ENCODE data around the gene LAMB1. TPM values are rescaled to one million over a fixed set of nuclear protein-coding genes. Genes with fewer than 3 reads are reported as not detected.
A peak's percentile ranks its signal among the peaks of the same experiment; 100 is the strongest.

LAMB1 gene
- total RNA-seq, 1 experiment from 2014 or later = 431 TPM

GRCh38 chr7:108037741-108038140 lies 34.8 kb upstream of the LAMB1 start:
- Histone ChIP-seq H3K4me1 (peaks cover 67% of the 10 kb centered on the region), H3K36me3 (ENCODE audit: control insufficient read depth, insufficient read depth, low read length) (no peaks in the 10 kb centered on the region), H3K4me3 (ENCODE audit: low read depth, low read length) (no peak overlapping the region), H3K9me3 (no peaks in the 10 kb centered on the region), H3K27me3 (replicated peaks; ENCODE audit: control insufficient read depth, insufficient read depth, low read length) (no peaks in the 10 kb centered on the region)
- ChIA-PET POLR2A (interaction anchor here (1.4 kb wide), 1 partner anchor 34 kb away, joined by 3 read pairs; the partner anchor contains the start of gene LAMB1), CTCF (no interaction called here)
- Mint-ChIP-seq H3K36me3 (ENCODE audit: insufficient read depth, unreplicated experiment) (no peaks in the 10 kb centered on the region), H3K4me1 (ENCODE audit: low read depth, unreplicated experiment) (peaks cover 57% of the 10 kb centered on the region), H3K4me3 (ENCODE audit: unreplicated experiment) (no peak overlapping the region), H3K27ac (ENCODE audit: unreplicated experiment) (no peak overlapping the region), H3K27me3 (ENCODE audit: insufficient read depth, unreplicated experiment) (no peaks in the 10 kb centered on the region), H3K9me3 (ENCODE audit: unreplicated experiment) (no peaks in the 10 kb centered on the region)
- no peak for TF ChIP-seq CTCF (IDR thresholded peaks at IDR 0.05; ENCODE audit: insufficient read depth in 1 of 2, low read depth in 1 of 2, low read length in 1 of 2, severe bottlenecking in 1 of 2, unreplicated experiment in 1 of 2)
- no peak for DNase-seq
- no TSS peak for BruUV-seq (replicated peaks)
- intact Hi-C loops (cut with micrococcal nuclease; ENCODE audit: unreplicated experiment) = no loop called here

GRCh38 chr7:108037140-108037539 lies 34.2 kb upstream of the LAMB1 start:
- Histone ChIP-seq H3K9me3 (no peaks in the 10 kb centered on the region), H3K4me1 (peaks cover 69% of the 10 kb centered on the region), H3K36me3 (ENCODE audit: control insufficient read depth, insufficient read depth, low read length) (no peaks in the 10 kb centered on the region), H3K4me3 (ENCODE audit: low read depth, low read length) (no peak overlapping the region), H3K27me3 (replicated peaks; ENCODE audit: control insufficient read depth, insufficient read depth, low read length) (no peaks in the 10 kb centered on the region)
- Mint-ChIP-seq H3K4me3 (ENCODE audit: unreplicated experiment) (no peak overlapping the region), H3K4me1 (ENCODE audit: low read depth, unreplicated experiment) (peaks cover 57% of the 10 kb centered on the region), H3K36me3 (ENCODE audit: insufficient read depth, unreplicated experiment) (no peaks in the 10 kb centered on the region), H3K9me3 (ENCODE audit: unreplicated experiment) (no peaks in the 10 kb centered on the region), H3K27me3 (ENCODE audit: insufficient read depth, unreplicated experiment) (no peaks in the 10 kb centered on the region), H3K27ac (ENCODE audit: unreplicated experiment) (no peak overlapping the region)
- intact Hi-C loops (cut with micrococcal nuclease; ENCODE audit: unreplicated experiment) = no loop called here
- BruUV-seq (replicated peaks) = no TSS peak
- POLR2A ChIA-PET = interaction anchor here (1.4 kb wide), 1 partner anchor 34 kb away, joined by 3 read pairs; the partner anchor contains the start of gene LAMB1
- no peak for TF ChIP-seq CTCF (IDR thresholded peaks at IDR 0.05; ENCODE audit: insufficient read depth in 1 of 2, low read depth in 1 of 2, low read length in 1 of 2, severe bottlenecking in 1 of 2, unreplicated experiment in 1 of 2)
- DNase-seq = no peak
- CTCF ChIA-PET = no interaction called here

GRCh38 chr7:108034586-108034985 lies 31.6 kb upstream of the LAMB1 start:
- Mint-ChIP-seq H3K9me3 (ENCODE audit: unreplicated experiment) (no peaks in the 10 kb centered on the region), H3K4me1 (ENCODE audit: low read depth, unreplicated experiment) (peaks cover 46% of the 10 kb centered on the region), H3K4me3 (ENCODE audit: unreplicated experiment) (peak overlapping the region; percentile 64), H3K27ac (ENCODE audit: unreplicated experiment) (peak overlapping the region; percentile 82), H3K27me3 (ENCODE audit: insufficient read depth, unreplicated experiment) (no peaks in the 10 kb centered on the region), H3K36me3 (ENCODE audit: insufficient read depth, unreplicated experiment) (no peaks in the 10 kb centered on the region)
- Histone ChIP-seq H3K36me3 (ENCODE audit: control insufficient read depth, insufficient read depth, low read length) (no peaks in the 10 kb centered on the region), H3K27me3 (replicated peaks; ENCODE audit: control insufficient read depth, insufficient read depth, low read length) (no peaks in the 10 kb centered on the region), H3K9me3 (no peaks in the 10 kb centered on the region), H3K4me3 (ENCODE audit: low read depth, low read length) (no peak overlapping the region), H3K4me1 (peaks cover 71% of the 10 kb centered on the region)
- no TSS peak for BruUV-seq (replicated peaks)
- no peak for TF ChIP-seq CTCF (IDR thresholded peaks at IDR 0.05; ENCODE audit: insufficient read depth in 1 of 2, low read depth in 1 of 2, low read length in 1 of 2, severe bottlenecking in 1 of 2, unreplicated experiment in 1 of 2)
- intact Hi-C loops (cut with micrococcal nuclease; ENCODE audit: unreplicated experiment) = loop anchor here (1.0 to 2.0 kb wide), 6 partner anchors 11 to 61 kb away; no protein-coding TSS in a partner anchor
- CTCF ChIA-PET = interaction anchor here (0.6 to 1.2 kb wide), 6 partner anchors 18 to 160 kb away, joined by 3 to 5 read pairs (median 3); no protein-coding TSS in a partner anchor
- POLR2A ChIA-PET = interaction anchor here (0.6 kb wide), 1 partner anchor 71 kb away, joined by 3 read pairs; no protein-coding TSS in a partner anchor
- DNase-seq = peak; percentile 82 to 85

Data from Caco-2 (cell line).